Stimulated activated naive B cell treated with anti-CD40 and anti-IgM and Interleukin-4, amounts not matched to agents 10 μg/mL and 1 μg/mL and 100 μg/mL, for 72 hours (primary cell): ENCODE results near the gene C11orf21.

ENCODE experiments used
- ATAC-seq, 2 donors: fragments of 150-1000 bp; cut with Tn5 transposase; replicated peaks; 2 replicates each; pipeline ENCODE4 v1.10.0; 2021; ENCODE audit warnings: moderate library complexity in 1 of 2
- DNase-seq: peaks from one replicate; pipeline ENCODE4 v3.0.0; 2021
- H3K27ac Mint-ChIP-seq: one replicate; pipeline ENCODE4 v1.8.0; 2022; ENCODE audit warnings: mild to moderate bottlenecking, mixed read lengths
- H3K27me3 Mint-ChIP-seq, 2 donors: one replicate each; pipeline ENCODE4 v1.8.0; 2022; ENCODE audit warnings: mixed read lengths in 2 of 2
- H3K36me3 Mint-ChIP-seq, 2 donors: one replicate each; pipeline ENCODE4 v1.8.0; 2022; ENCODE audit warnings: mixed read lengths in 2 of 2, mild to moderate bottlenecking in 1 of 2
- H3K4me1 Mint-ChIP-seq, 2 donors: one replicate each; pipeline ENCODE4 v1.8.0; 2022; ENCODE audit warnings: mixed read lengths in 2 of 2, mild to moderate bottlenecking in 1 of 2
- H3K4me3 Mint-ChIP-seq, 2 donors: one replicate each; pipeline ENCODE4 v1.8.0; 2022; ENCODE audit warnings: mild to moderate bottlenecking in 2 of 2, mixed read lengths in 2 of 2, moderate library complexity in 1 of 2
- H3K9me3 Mint-ChIP-seq, 2 donors: one replicate each; pipeline ENCODE4 v1.8.0; 2022; ENCODE audit warnings: mixed read lengths in 2 of 2, mild to moderate bottlenecking in 1 of 2

Gene C11orf21

DNA sequence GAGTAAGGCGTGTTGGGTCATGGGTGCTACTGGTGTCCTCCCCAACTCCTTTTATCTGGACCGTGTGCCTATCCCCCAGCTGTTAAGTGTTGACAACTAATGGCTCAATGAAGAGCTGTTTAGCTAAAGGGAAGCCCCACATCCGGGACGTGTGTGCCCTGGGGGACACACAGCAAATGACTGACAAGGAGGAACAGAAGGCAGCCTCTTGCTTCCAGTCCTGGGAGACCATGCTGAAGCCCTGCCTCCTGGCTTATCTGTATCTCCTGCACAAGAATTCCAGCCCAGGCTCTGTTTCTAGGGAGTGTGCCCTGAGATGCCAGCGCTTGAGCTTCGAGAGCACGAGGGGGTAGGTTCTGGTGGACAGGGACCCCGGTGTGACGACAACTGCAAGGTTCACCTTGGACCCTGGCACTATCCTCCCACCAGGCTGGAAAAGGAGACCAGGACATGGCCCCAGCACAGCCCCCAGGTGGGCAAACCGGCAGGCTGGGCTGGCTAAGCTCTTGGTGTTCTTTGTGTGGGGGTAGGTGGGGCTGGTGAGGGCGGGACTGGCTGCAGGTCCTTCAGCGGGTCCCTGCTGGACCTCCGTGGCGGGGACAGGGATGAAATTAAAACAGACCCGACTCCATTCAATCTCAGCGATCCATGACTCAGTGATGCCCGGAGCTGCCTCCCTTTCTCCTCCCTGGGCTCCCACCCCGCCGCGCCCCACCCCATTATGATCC lies 52.4 kb downstream of the C11orf21 start:
- H3K27ac Mint-ChIP-seq: no peak overlapping the region
- no peaks in the 10 kb centered on the region for H3K9me3 Mint-ChIP-seq
- H3K4me1 Mint-ChIP-seq: no peaks in the 10 kb centered on the region
- ATAC-seq: no peak
- no peaks in the 10 kb centered on the region for H3K36me3 Mint-ChIP-seq
- H3K27me3 Mint-ChIP-seq: peaks cover 12 to 35% of the 10 kb centered on the region in 2 donors
- no peak for DNase-seq
- no peak overlapping the region for H3K4me3 Mint-ChIP-seq

DNA sequence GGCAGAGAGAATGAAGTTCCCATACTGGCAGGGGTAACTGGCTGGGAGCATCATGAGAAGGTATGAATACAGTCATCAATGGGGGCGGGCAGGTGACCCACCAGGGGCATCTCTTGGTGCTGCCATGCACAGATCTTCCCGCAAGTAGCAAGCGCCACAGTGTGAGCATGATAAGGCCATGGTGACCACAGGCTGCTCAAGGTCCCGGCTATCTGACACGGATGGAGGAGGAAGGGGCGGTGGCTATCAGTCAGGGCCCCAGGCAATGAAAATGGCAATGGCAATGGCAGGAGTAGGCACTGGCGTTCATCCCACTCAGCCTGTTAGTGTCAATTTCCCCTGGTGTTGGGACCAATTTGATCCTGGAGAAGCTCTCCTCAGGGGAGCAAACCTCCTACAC lies 53.0 kb downstream of the C11orf21 start:
- H3K27ac Mint-ChIP-seq: no peak overlapping the region
- no peak overlapping the region for H3K4me3 Mint-ChIP-seq
- H3K9me3 Mint-ChIP-seq: no peaks in the 10 kb centered on the region
- H3K27me3 Mint-ChIP-seq: peaks cover 12 to 37% of the 10 kb centered on the region in 2 donors
- H3K36me3 Mint-ChIP-seq: no peaks in the 10 kb centered on the region
- H3K4me1 Mint-ChIP-seq: no peaks in the 10 kb centered on the region
- ATAC-seq (no peak), DNase-seq (no peak)

DNA sequence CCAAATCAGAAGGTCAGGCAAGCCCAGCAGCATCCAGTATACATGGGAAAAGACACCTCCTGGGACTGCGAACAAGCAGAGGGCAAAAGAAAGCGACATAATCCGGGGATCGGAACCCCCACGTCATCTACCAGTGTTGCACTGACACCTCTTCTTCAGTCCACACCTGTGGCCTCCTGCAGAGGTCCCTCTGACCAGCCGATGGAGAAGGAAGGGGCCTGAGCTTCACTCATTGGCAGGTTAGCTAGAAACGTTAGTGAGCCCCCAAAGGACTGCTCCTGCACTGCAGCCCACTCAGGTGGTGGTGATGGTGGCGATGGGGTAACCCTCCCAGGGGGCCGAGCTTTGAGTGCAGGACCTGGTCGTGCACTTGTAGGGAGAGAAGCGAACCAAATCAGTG lies 53.5 kb downstream of the C11orf21 start:
- H3K4me3 Mint-ChIP-seq: no peak overlapping the region
- DNase-seq (no peak), ATAC-seq (no peak)
- no peaks in the 10 kb centered on the region for H3K4me1 Mint-ChIP-seq
- no peak overlapping the region for H3K27ac Mint-ChIP-seq
- H3K36me3 Mint-ChIP-seq: no peaks in the 10 kb centered on the region
- H3K9me3 Mint-ChIP-seq: no peaks in the 10 kb centered on the region
- peaks cover 12 to 42% of the 10 kb centered on the region in 2 donors for H3K27me3 Mint-ChIP-seq

DNA sequence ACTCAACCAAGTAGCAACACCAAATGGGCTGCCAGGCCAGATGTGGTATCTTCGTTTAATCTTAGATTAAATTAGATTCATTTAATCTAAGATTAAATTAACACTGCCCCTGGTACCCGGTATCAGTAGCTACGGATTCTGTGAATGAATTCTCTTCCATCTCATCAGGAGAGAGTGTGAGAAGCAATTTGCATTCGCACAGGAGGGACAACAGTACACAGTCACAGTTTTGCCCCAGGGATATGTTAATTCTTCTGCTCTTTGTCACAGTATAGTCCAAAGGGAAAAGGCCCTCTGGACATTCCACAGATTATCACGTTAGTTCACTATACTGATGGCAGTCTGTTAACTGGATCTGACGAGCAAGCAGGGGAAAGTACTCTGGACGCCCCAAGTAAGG lies 54.2 kb downstream of the C11orf21 start:
- Mint-ChIP-seq H3K9me3 (peaks cover 5 to 6% of the 10 kb centered on the region in 2 donors), H3K4me1 (no peaks in the 10 kb centered on the region), H3K27ac (no peak overlapping the region), H3K27me3 (peaks cover 18 to 50% of the 10 kb centered on the region in 2 donors), H3K4me3 (no peak overlapping the region), H3K36me3 (peaks cover 0 to 3% of the 10 kb centered on the region in 2 donors)
- DNase-seq: no peak
- ATAC-seq: no peak
